Stimulated activated memory B cell treated with anti-CD40 and anti-IgM and Interleukin-4, amounts not matched to agents 10 μg/mL and 1 μg/mL and 100 μg/mL, for 72 hours (primary cell): ENCODE measurements around the gene MCM3AP.
"Not testable (repeated sequence)": the region's sequence is repeated elsewhere in the genome, so short reads cannot be mapped to it uniquely, and the experiment has no call there.

Experiments
- ATAC-seq: fragments of 150-1000 bp; cut with Tn5 transposase; 2 replicates; pipeline ENCODE4 v1.10.0; 2021
- H3K27ac Mint-ChIP-seq: one replicate; pipeline ENCODE4 v1.8.0; 2022; ENCODE audit warnings: mild to moderate bottlenecking, mixed read lengths
- H3K27me3 Mint-ChIP-seq: one replicate; pipeline ENCODE4 v1.8.0; 2022; ENCODE audit warnings: mixed read lengths
- H3K36me3 Mint-ChIP-seq: one replicate; pipeline ENCODE4 v1.8.0; 2022; ENCODE audit warnings: mixed read lengths
- H3K4me1 Mint-ChIP-seq: one replicate; pipeline ENCODE4 v1.8.0; 2022; ENCODE audit warnings: mixed read lengths
- H3K4me3 Mint-ChIP-seq: one replicate; pipeline ENCODE4 v1.8.0; 2022; ENCODE audit warnings: mild to moderate bottlenecking, moderate library complexity, mixed read lengths
- H3K9me3 Mint-ChIP-seq: one replicate; pipeline ENCODE4 v1.8.0; 2022; ENCODE audit warnings: mixed read lengths

The MCM3AP gene

GRCh38 chr21:46200877-46201803 is 84.3 kb downstream of the MCM3AP start:
- H3K27me3 Mint-ChIP-seq, H3K4me1 Mint-ChIP-seq, H3K9me3 Mint-ChIP-seq, ATAC-seq, H3K27ac Mint-ChIP-seq, H3K4me3 Mint-ChIP-seq: not testable (repeated sequence)
- peaks cover 83% of the 10 kb centered on the region for H3K36me3 Mint-ChIP-seq

GRCh38 chr21:46199436-46200373 is 85.7 kb downstream of the MCM3AP start:
- peaks cover 80% of the 10 kb centered on the region for H3K36me3 Mint-ChIP-seq
- no peak for ATAC-seq
- no peaks in the 10 kb centered on the region for H3K9me3 Mint-ChIP-seq
- no peaks in the 10 kb centered on the region for H3K4me1 Mint-ChIP-seq
- H3K27ac Mint-ChIP-seq, result no peak overlapping the region
- no peak overlapping the region for H3K4me3 Mint-ChIP-seq
- H3K27me3 Mint-ChIP-seq, result no peaks in the 10 kb centered on the region

- no peak overlapping the region for H3K27ac Mint-ChIP-seq
- no peaks in the 10 kb centered on the region for H3K4me1 Mint-ChIP-seq
- no peaks in the 10 kb centered on the region for H3K9me3 Mint-ChIP-seq
- no peak overlapping the region for H3K4me3 Mint-ChIP-seq
- peaks cover 74% of the 10 kb centered on the region for H3K36me3 Mint-ChIP-seq
- ATAC-seq, result no peak
- H3K27me3 Mint-ChIP-seq, result no peaks in the 10 kb centered on the region
Measured at GRCh38 chr21:46196733-46197132, 88.7 kb downstream of the MCM3AP start.

DNA sequence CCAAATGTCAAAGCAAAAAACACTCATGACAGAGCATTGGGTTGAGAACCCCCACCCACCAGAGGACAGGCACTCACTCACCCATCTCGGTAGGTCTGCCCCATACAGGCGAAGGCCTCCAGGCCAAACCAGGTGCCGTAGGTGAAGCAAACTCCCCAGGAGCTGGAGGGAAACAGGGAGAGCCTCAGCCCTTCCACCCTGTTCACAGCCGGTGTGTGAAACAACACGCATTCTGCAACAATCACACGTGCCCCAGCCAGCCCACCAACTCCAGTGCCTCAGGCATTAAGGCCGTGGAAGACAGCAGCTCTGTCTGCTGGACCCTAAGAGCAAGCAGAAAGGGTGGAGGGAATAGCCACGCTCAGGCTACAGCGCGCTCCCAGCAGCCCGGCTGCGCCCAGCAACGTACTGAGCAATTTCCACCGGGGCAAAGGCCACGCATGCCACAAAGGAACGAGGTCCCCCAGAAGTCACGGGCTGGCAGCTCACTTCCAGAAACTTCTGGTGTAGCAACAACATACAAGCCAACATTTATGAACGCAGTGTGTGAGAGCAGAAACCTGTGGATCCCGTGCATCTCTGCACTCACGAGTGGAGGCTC is 89.7 kb downstream of the MCM3AP start:
- no peaks in the 10 kb centered on the region for H3K27me3 Mint-ChIP-seq
- ATAC-seq, result no peak
- peaks cover 70% of the 10 kb centered on the region for H3K36me3 Mint-ChIP-seq
- H3K4me1 Mint-ChIP-seq, result no peaks in the 10 kb centered on the region
- no peak overlapping the region for H3K4me3 Mint-ChIP-seq
- no peaks in the 10 kb centered on the region for H3K9me3 Mint-ChIP-seq
- H3K27ac Mint-ChIP-seq, result no peak overlapping the region

DNA sequence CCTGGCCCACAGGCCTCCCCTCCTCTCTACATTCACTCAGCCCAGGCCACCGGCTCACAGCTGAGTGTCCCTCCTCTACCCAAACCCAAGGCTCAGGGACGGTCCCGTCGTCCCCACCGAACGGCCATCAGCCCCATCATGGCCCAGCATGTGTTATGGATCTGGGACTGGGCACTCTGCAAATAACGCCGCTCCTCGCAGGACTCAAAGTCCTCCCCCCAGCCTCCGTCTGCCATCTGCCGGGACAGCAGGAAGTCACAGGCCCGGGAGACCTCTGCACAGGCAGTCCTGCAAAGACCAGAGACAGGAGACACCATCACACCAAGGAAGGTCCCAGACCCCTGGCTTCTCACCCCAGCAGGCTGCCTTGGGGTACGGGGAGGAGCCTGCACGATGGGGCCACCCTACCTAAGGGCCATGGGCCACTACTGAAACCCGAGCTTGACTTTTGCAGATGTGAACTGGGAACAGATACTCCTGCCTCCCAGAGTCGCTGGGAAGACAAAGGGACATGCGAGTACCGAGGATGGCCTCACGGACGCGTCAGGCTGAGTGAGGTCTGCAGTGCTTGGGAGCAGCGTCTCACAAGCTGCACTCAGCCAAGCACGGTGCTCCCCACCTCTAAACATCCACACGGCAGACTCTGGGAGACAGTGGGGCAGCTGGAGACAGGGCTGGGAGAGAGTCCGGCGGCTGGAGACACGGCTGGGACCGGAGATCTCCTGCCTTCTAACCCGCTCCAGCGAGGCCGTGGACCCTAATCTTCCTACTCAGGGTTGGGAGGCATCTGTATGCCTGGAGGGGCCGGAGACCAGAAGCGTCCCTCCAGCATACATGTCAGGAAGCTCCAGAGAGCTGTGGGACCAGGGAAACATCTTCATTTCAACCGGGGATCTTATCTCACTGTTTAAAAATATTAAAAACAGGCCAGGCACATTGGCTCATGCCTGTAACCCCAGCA is 90.8 kb downstream of the MCM3AP start:
- Mint-ChIP-seq H3K27ac (no peak overlapping the region), H3K4me1 (no peaks in the 10 kb centered on the region), H3K9me3 (no peaks in the 10 kb centered on the region), H3K36me3 (peaks cover 59% of the 10 kb centered on the region), H3K4me3 (no peak overlapping the region), H3K27me3 (no peaks in the 10 kb centered on the region)
- no peak for ATAC-seq

- ATAC-seq, result no peak
- H3K9me3 Mint-ChIP-seq, result no peaks in the 10 kb centered on the region
- no peak overlapping the region for H3K4me3 Mint-ChIP-seq
- H3K36me3 Mint-ChIP-seq, result peaks cover 57% of the 10 kb centered on the region
- H3K4me1 Mint-ChIP-seq, result no peaks in the 10 kb centered on the region
- H3K27ac Mint-ChIP-seq, result no peak overlapping the region
- no peaks in the 10 kb centered on the region for H3K27me3 Mint-ChIP-seq
Measured at GRCh38 chr21:46193829-46194373, 91.5 kb downstream of the MCM3AP start.

DNA sequence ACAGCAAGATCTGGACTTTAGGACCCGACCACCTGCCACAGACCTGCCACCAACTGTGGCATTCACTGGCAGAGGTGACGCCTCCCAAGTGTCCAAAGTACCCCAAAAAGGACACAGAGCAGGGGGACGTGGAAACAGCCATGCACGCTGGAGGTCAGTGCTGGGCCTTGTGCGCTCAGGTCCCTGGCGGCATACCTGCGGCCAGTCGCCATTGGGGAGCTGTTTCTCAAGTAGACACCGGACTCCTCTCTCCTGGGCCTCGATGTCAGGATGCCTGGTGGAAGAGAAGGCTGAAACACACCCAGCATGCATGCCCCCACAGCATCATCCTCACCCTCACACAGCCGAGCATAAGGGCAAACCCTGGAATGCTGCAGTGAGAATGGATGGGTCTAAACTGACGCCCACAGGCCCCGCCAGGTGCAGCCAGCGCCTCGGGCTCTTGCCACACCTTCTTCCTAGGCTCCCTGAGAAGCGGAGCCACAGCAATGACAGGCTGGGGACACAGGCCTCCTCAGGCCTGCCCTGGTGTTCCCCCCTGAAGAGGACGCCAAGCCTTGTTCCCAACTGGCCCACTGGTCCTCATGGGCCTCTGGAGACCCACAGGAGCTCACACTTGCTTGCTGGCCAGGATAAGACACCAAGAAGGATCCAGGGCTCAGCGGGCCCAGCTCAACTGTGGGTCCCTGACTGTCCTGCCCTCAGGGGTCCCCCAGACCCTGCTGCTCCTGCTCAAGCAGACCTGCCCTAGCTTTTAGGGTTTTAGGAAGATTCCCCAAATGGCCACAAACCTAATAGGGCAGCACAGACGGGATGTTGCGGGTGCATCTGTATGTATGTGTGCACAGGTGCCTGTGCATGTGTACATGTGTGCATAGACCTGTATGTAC is 93.5 kb downstream of the MCM3AP start:
- H3K27ac Mint-ChIP-seq, result no peak overlapping the region
- ATAC-seq, result no peak

GRCh38 chr21:46191257-46191685 is 94.1 kb downstream of the MCM3AP start:
- no peaks in the 10 kb centered on the region for H3K4me1 Mint-ChIP-seq
- H3K27me3 Mint-ChIP-seq, result no peaks in the 10 kb centered on the region
- ATAC-seq, result no peak
- no peaks in the 10 kb centered on the region for H3K9me3 Mint-ChIP-seq
- no peak overlapping the region for H3K4me3 Mint-ChIP-seq
- no peak overlapping the region for H3K27ac Mint-ChIP-seq
- peaks cover 38% of the 10 kb centered on the region for H3K36me3 Mint-ChIP-seq

More for the DNA sequence above, 93.5 kb downstream of the MCM3AP start:
- Mint-ChIP-seq H3K27me3 (no peaks in the 10 kb centered on the region), H3K9me3 (no peaks in the 10 kb centered on the region), H3K4me3 (no peak overlapping the region), H3K4me1 (no peaks in the 10 kb centered on the region), H3K36me3 (peaks cover 44% of the 10 kb centered on the region)

- Mint-ChIP-seq H3K27ac (no peak overlapping the region), H3K4me3 (no peak overlapping the region), H3K4me1 (no peaks in the 10 kb centered on the region), H3K9me3 (no peaks in the 10 kb centered on the region), H3K27me3 (no peaks in the 10 kb centered on the region), H3K36me3 (peaks cover 34% of the 10 kb centered on the region)
- ATAC-seq, result no peak
Measured at GRCh38 chr21:46190491-46191131, 94.8 kb downstream of the MCM3AP start.

DNA sequence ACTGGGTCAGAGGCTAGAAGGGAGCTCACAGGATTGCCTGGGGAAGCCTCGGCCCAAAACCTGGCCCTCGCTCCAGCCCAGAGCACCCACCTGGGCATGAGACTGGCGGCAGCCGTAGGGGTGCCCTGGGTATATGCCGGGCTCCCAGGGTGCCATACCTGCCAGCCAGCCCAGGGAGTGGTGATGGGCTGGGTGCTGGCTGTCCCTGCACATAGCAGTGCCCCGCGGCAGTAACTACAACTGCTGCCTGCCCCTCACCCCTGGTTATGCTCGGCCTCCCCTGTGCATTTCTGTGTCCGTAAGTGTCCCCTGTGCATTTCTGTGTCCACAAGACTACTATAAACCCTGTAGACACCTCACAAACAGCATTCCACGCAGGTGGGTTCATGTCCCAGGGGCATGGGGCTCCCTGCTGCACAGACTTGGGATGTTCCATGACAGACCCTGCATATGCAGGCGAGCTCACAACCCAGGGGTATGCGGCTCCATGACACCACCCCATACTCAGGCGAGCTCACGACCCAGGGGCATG is 95.4 kb downstream of the MCM3AP start:
- Mint-ChIP-seq H3K27ac (no peak overlapping the region), H3K4me3 (no peak overlapping the region), H3K9me3 (no peaks in the 10 kb centered on the region), H3K27me3 (no peaks in the 10 kb centered on the region), H3K36me3 (peaks cover 28% of the 10 kb centered on the region), H3K4me1 (no peaks in the 10 kb centered on the region)
- ATAC-seq, result no peak

- no peak overlapping the region for H3K4me3 Mint-ChIP-seq
- no peaks in the 10 kb centered on the region for H3K27me3 Mint-ChIP-seq
Measured at GRCh38 chr21:46189213-46189958, 96.0 kb downstream of the MCM3AP start.

More at GRCh38 chr21:46189213-46189958, 96.0 kb downstream of the MCM3AP start:
- Mint-ChIP-seq H3K9me3 (no peaks in the 10 kb centered on the region), H3K36me3 (peaks cover 22% of the 10 kb centered on the region), H3K27ac (no peak overlapping the region), H3K4me1 (no peaks in the 10 kb centered on the region)
- ATAC-seq, result no peak
